GM12801 (cell line): ENCODE measurements around the gene POLE.

Experiments used
- CTCF ChIP-seq: IDR thresholded peaks from one replicate; pipeline ENCODE4 v1.5.1; 2011; ENCODE audit warnings: control low read depth; ENCODE audit not compliant: insufficient read length; ENCODE audit errors: extremely low read depth

The POLE gene

GRCh38 chr12:132617822-132618682 lies 69.1 kb downstream of the POLE start:
- TF ChIP-seq CTCF: no peak

- no peak for TF ChIP-seq CTCF
These were observed 69.9 kb downstream of the POLE start for GRCh38 chr12:132617135-132617701.

GRCh38 chr12:132615579-132616038 lies 71.5 kb downstream of the POLE start:
- TF ChIP-seq CTCF: no peak

GRCh38 chr12:132614861-132615578 lies 72.1 kb downstream of the POLE start:
- no peak for TF ChIP-seq CTCF

GRCh38 chr12:132614029-132614428 lies 73.1 kb downstream of the POLE start:
- TF ChIP-seq CTCF: no peak

- TF ChIP-seq CTCF: no peak
These were observed 75.5 kb downstream of the POLE start for GRCh38 chr12:132611620-132612019.

GRCh38 chr12:132610866-132611602 lies 76.1 kb downstream of the POLE start:
- no peak for TF ChIP-seq CTCF
